Skeletal muscle tissue (tissue), 4 donors: ENCODE data around the gene CORO1C. TPM values are rescaled to one million over a fixed set of nuclear protein-coding genes. Genes with fewer than 3 reads are reported as not detected.
A peak's percentile ranks its signal among the peaks of the same experiment; 100 is the strongest.

Source experiments
- H3K27ac ChIP-seq: one replicate; pipeline ENCODE4 v1.7.0; 2013; ENCODE audit warnings: mild to moderate bottlenecking, low read depth, low read length, inconsistent platforms
- H3K27me3 ChIP-seq, 3 donors: one replicate each; pipeline ENCODE4 v1.7.0; 2013; ENCODE audit warnings: low read length in 3 of 3; ENCODE audit not compliant: control insufficient read depth in 3 of 3, insufficient read depth in 3 of 3
- H3K36me3 ChIP-seq, 3 donors: one replicate each; pipeline ENCODE4 v1.7.0; 2013; ENCODE audit warnings: low read length in 3 of 3; ENCODE audit not compliant: control insufficient read depth in 3 of 3, insufficient read depth in 3 of 3
- H3K4me1 ChIP-seq, 3 donors: one replicate each; pipeline ENCODE4 v1.7.0; 2013; ENCODE audit warnings: low read length in 3 of 3, mild to moderate bottlenecking in 3 of 3; ENCODE audit not compliant: control insufficient read depth in 3 of 3, insufficient read depth in 3 of 3
- H3K4me3 ChIP-seq, 3 donors: one replicate each; pipeline ENCODE4 v1.7.0; 2013; ENCODE audit warnings: low read length in 3 of 3
- H3K9ac ChIP-seq, 3 donors: one replicate each; pipeline ENCODE4 v1.7.0; 2013; ENCODE audit warnings: low read length in 3 of 3, mild to moderate bottlenecking in 3 of 3, moderate library complexity in 2 of 3, low read depth in 1 of 3
- H3K9me3 ChIP-seq, 3 donors: one replicate each; pipeline ENCODE4 v1.7.0; 2013; ENCODE audit warnings: low read length in 3 of 3; ENCODE audit not compliant: control insufficient read depth in 3 of 3
- total RNA-seq: library from RNA; depleted of rRNA; stranded (reverse); fragments of >200 nt; gene quantifications from one replicate; pipeline ENCODE4 v1.2.3, GENCODE V29; 2014
- donor health status: Osteomylitis.

Gene CORO1C
- total RNA-seq, 1 donor from 2014 or later = 154 TPM

DNA sequence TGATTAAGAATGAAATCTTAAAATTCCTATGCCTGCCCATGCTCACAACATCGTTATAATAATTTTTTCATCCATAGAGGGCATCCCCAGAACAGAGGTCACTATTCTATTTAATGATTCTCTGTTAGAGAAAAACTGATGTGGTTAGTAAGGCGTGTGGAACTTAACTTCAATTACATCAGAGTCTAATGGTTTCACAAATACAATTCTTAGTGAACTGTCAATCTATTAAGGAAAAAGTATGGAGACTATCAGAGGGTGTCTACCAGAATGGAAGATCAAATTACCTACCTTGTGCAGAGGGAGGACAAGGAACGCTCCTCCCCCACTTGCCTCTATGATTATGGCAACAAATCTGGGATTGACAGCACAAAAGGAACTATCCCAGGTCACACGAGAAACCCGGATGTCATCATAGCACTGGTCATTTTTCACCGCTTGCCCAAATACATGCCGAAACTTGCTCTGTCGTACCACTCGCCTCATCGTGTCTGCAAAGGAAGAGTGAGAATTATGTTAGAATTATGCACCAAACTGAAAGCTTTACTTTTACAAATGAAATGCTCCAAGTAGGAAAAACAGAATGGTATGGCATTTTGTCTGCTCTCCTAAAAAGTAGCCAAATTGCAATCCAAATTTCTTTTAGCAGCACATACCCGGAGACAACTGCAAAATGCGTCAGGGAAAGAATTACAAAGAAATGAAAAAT lies 30.3 kb downstream of the CORO1C start:
- no peaks in the 10 kb centered on the region for H3K9me3 ChIP-seq
- H3K36me3 ChIP-seq = peaks cover 0 to 18% (median 0%) of the 10 kb centered on the region in 3 donors
- no peak overlapping the region for H3K4me3 ChIP-seq
- no peaks in the 10 kb centered on the region for H3K27me3 ChIP-seq
- peaks cover 46 to 55% (median 52%) of the 10 kb centered on the region in 3 donors for H3K4me1 ChIP-seq
- H3K27ac ChIP-seq = peak overlapping the region; percentile 73
- H3K9ac ChIP-seq = peak overlapping the region in 1 of 3 donors; percentile 4

DNA sequence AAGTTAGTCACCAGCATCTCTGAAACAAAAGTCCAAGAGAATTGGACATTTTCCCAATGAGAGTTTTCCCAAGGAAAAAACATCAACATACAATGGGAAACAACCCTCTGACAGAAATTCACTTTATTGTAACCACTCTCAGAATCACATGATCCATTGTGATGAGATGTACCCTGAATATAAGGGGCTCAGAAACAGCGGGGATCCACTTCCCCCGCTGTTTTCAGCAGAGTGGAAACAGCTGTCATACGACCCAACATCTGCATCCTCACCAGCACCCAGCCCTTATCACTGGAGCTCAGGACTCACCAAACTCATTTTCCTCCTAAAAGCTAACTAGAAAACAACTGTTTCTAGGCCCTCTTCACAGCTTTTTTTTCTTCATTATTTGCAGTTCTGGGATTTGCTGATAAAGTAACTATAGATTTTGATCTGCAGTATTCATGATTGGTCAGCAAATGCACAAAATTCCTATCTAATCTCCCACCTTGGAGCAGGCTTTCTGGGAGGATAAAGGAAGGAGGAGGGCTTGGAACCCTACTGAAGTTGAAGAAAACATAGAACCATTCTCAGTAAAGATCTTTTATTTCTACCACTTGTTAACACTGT lies 31.3 kb downstream of the CORO1C start:
- Histone ChIP-seq H3K27me3 (no peaks in the 10 kb centered on the region), H3K4me1 (peaks cover 49 to 62% (median 55%) of the 10 kb centered on the region in 3 donors), H3K9me3 (no peaks in the 10 kb centered on the region), H3K27ac (peak overlapping the region; percentile 73), H3K9ac (no peak overlapping the region), H3K36me3 (peaks cover 0 to 20% (median 4%) of the 10 kb centered on the region in 3 donors), H3K4me3 (no peak overlapping the region)

DNA sequence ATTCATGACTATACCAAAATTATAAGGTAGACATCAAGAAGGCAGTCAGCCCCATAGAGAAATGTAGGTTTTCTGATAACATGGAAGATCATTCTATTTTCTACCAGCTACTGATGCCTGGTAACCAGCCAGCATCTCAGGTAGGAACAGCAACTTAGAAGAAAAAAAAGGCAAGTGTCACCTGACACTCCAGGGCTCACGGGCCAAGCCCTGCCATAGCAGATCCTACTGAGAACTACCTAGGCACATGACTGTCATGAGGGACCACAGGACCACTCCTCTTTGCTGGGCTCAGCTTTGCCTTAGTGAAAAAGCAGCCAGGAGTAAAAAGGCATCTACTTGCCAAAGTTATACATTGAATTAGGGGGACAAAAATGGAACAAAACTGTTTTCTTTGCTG lies 33.4 kb downstream of the CORO1C start:
- peaks cover 43 to 55% (median 49%) of the 10 kb centered on the region in 3 donors for H3K4me1 ChIP-seq
- no peak overlapping the region for H3K9ac ChIP-seq
- H3K4me3 ChIP-seq = no peak overlapping the region
- no peaks in the 10 kb centered on the region for H3K27me3 ChIP-seq
- H3K9me3 ChIP-seq = no peaks in the 10 kb centered on the region
- peaks cover 0 to 20% (median 6%) of the 10 kb centered on the region in 3 donors for H3K36me3 ChIP-seq
- no peak overlapping the region for H3K27ac ChIP-seq

DNA sequence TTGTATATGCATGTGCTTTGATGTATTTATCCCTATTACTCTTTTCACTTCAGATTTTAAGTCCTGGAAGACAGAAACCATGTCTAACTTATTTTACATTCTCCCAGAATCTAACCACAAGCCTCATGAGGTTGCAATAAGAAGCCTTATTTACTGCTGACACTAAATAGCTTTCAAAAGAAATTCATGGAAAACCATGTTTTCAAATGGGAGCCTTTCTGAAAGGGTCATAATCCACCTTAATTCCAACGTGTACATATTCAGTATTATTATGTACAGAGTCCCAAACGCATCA lies 34.4 kb downstream of the CORO1C start:
- no peak overlapping the region for H3K4me3 ChIP-seq
- peaks cover 0 to 20% (median 6%) of the 10 kb centered on the region in 3 donors for H3K36me3 ChIP-seq
- no peaks in the 10 kb centered on the region for H3K9me3 ChIP-seq
- no peaks in the 10 kb centered on the region for H3K27me3 ChIP-seq
- H3K27ac ChIP-seq = peak overlapping the region; percentile 64
- peaks cover 41 to 55% (median 49%) of the 10 kb centered on the region in 3 donors for H3K4me1 ChIP-seq
- no peak overlapping the region for H3K9ac ChIP-seq

DNA sequence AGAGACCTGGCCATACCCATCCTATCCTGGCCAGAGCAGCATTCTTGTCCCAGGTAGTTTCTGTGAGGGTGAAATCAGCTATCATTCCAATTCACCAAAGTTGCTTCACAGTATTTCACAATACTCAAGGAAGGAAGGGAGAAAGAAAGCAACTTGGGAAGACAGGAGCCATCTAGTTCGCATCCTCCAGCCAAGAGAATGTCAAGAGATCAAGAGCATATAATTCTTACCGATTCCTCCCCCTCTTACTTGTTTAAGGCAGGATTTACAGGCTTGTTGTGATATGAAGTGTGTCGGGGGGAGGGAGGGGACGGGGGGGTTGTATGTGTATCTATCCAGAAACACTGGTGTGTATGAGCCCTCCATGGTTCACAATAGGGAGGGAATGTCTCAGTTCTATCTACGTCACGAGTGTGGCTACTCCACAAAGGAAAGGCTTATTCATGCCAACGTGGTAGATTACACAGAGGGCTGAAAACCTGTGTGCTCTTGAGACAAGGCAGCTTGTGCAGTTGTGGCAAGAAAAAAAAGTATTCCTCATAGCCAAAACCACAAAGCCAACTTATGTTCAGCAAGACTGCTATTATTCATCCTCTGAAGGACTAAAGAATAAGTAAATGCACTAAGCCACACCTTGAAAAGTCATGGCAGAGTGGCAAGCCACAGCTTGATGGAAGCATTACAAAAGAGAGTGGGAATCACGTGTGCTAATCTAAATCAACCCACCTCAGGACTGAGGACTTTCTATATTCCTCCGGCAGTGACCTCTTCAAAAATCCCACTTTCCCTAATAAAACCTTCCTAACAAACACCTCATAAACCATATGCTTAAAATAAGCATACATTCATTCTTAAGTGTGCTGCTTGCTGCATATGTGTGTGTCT lies 35.0 kb downstream of the CORO1C start:
- H3K27me3 ChIP-seq = no peaks in the 10 kb centered on the region
- H3K4me1 ChIP-seq = peaks cover 39 to 54% (median 46%) of the 10 kb centered on the region in 3 donors
- peak overlapping the region; percentile 64 for H3K27ac ChIP-seq
- H3K9ac ChIP-seq = no peak overlapping the region
- no peaks in the 10 kb centered on the region for H3K9me3 ChIP-seq
- peaks cover 0 to 20% (median 6%) of the 10 kb centered on the region in 3 donors for H3K36me3 ChIP-seq
- no peak overlapping the region for H3K4me3 ChIP-seq

DNA sequence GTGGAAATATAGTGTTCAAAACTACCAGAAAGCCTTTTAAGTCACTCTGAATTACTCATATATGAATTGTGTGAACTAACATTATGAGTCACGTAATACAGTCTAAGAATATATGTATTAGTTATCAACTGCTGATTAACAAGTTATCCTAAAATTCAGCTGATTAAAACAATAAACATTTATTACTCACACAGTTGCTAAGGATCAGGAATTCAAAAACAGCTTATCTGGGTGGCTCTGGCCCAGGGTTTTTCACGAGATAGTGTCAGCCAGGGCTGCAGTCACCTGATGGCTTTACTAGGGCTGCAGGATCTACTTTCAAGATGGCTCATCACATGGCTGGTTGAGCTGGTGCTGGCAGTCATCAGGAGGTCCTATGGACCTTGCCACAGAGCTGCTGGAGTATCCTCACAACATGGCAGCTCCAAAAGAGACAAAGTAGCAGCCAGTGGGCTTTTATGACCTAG lies 36.5 kb downstream of the CORO1C start:
- peaks cover 49 to 62% (median 55%) of the 10 kb centered on the region in 3 donors for H3K4me1 ChIP-seq
- H3K4me3 ChIP-seq = no peak overlapping the region
- peaks cover 0 to 12% (median 6%) of the 10 kb centered on the region in 3 donors for H3K36me3 ChIP-seq
- H3K27ac ChIP-seq = peak overlapping the region; percentile 3
- H3K27me3 ChIP-seq = no peaks in the 10 kb centered on the region
- no peak overlapping the region for H3K9ac ChIP-seq
- H3K9me3 ChIP-seq = no peaks in the 10 kb centered on the region

DNA sequence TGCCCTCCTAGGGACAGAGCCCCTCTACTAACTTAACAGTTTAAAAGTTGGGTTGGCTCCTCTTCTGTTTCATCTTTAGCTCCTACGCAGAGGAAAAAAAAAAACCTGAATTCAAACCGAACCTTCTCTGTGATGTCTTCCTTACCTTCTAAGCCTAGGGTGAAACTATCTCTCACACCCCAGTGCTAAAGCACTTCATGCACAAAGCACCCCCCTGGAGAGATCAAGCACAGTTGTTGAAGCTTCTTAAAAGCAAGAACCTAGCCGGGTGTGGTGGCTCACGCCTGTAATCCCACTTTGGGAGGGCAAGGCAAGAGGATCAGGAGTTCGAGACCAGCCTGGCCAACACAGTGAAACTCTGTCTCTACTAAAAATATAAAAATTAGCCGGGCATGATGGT lies 37.6 kb downstream of the CORO1C start:
- Histone ChIP-seq H3K9me3 (no peaks in the 10 kb centered on the region), H3K4me3 (no peak overlapping the region), H3K27me3 (no peaks in the 10 kb centered on the region), H3K36me3 (peaks cover 0 to 6% (median 5%) of the 10 kb centered on the region in 3 donors), H3K4me1 (peaks cover 58 to 71% (median 64%) of the 10 kb centered on the region in 3 donors), H3K9ac (peak overlapping the region in 1 of 3 donors; percentile 3), H3K27ac (peak overlapping the region; percentile 99)

DNA sequence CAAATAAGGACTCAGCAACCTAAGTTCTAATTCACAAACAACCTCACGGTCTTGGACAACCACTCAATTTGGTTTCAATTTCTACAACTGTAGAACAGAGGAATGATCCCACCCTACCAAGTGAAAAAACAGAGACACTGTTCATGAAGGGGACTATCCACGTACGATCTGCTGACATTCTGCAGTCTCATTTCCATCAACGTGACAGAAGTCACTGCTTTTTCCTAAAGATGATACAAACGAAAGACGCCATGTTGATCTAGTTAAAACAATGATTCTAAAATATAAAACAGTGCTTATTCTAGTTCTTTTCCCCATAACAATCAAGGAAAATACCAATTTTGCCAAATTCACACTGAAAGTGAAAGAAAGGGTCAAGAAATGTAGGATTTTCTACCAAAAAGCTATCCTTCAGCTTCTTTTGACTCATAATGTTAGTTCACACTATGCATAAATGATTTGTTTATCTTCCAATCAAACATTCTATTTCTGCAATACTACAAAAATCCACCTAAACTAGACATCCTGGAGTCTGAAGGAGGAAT lies 38.1 kb downstream of the CORO1C start:
- no peaks in the 10 kb centered on the region for H3K27me3 ChIP-seq
- H3K4me1 ChIP-seq = peaks cover 63 to 71% (median 64%) of the 10 kb centered on the region in 3 donors
- H3K36me3 ChIP-seq = peaks cover 0 to 6% (median 3%) of the 10 kb centered on the region in 3 donors
- no peaks in the 10 kb centered on the region for H3K9me3 ChIP-seq
- peak overlapping the region; percentile 99 for H3K27ac ChIP-seq
- no peak overlapping the region for H3K4me3 ChIP-seq
- H3K9ac ChIP-seq = peak overlapping the region in 1 of 3 donors; percentile 3

DNA sequence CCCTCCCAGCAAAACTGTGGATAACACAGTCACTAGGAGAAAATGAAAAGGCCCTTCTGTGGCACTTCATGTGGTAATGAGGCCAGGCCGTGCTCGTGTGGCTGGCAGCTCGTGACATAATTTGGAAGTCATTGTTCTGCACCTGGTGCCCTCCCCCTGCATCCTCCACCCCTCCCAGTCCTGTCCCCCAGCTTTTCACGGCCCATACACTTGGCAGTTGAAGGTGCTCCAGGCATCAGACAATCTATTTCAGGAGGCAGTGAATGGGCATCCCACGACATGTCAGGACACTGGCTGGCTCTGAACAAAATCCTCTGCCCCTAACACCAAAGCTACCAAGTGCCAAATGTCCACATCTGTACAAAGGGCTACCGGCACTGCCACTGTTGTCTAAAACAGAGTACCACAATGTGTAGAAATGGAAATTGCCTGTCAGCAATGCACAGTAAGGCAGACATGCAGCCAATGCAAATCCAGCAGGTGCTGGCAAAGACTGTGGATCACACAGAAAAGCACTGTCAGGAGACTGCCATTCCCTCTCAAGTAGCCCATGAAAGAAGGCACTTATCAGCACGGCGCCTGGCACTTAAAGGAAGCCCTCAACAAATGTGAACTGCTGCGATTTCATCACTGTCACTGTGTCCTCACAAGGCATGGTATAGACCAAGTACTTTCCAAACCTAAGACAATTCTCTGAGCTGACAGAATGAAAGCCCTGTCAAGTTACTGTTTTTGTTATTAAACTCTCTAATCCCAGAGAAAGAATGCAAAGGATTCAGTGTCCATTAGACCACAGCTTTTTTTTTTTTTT lies 39.1 kb downstream of the CORO1C start:
- Histone ChIP-seq H3K27ac (peak overlapping the region; percentile 99), H3K4me3 (peak overlapping the region; percentile 58 to 71 (median 71)), H3K4me1 (peaks cover 58 to 68% (median 58%) of the 10 kb centered on the region in 3 donors), H3K36me3 (peaks cover 0 to 6% (median 3%) of the 10 kb centered on the region in 3 donors), H3K9ac (peak overlapping the region; percentile 82 to 91 (median 87)), H3K9me3 (no peaks in the 10 kb centered on the region), H3K27me3 (no peaks in the 10 kb centered on the region)
